H9 (cell line): ENCODE results near the gene MON2. TPM values are rescaled to one million over a fixed set of nuclear protein-coding genes. Genes with fewer than 3 reads are reported as not detected.

Experiments used
- DNase-seq: peaks from one replicate; pipeline ENCODE4 v3.0.0-alpha.2; 2017
- H2AFZ ChIP-seq: one replicate; pipeline ENCODE4 v1.6.1; 2013; ENCODE audit warnings: mild to moderate bottlenecking, low read length, control low read depth, moderate library complexity
- H2AK5ac ChIP-seq: 2 replicates; pipeline ENCODE4 v1.6.1; 2013; ENCODE audit warnings: low read length, control low read depth, mixed read lengths; ENCODE audit not compliant: insufficient read length
- H2BK120ac ChIP-seq: one replicate; pipeline ENCODE4 v1.6.1; 2013; ENCODE audit warnings: low read depth, mild to moderate bottlenecking, low read length, control low read depth, inconsistent platforms; ENCODE audit not compliant: poor library complexity, severe bottlenecking
- H2BK12ac ChIP-seq: 2 replicates; pipeline ENCODE4 v1.6.1; 2013; ENCODE audit warnings: low read length, control low read depth, mixed read lengths, low read depth; ENCODE audit not compliant: insufficient read length
- H2BK15ac ChIP-seq: 2 replicates; pipeline ENCODE4 v1.6.1; 2013; ENCODE audit warnings: low read depth, low read length, control low read depth
- H2BK20ac ChIP-seq: one replicate; pipeline ENCODE4 v1.6.1; 2013; ENCODE audit warnings: low read depth, mild to moderate bottlenecking, low read length, control low read depth, inconsistent platforms; ENCODE audit not compliant: poor library complexity, severe bottlenecking
- H2BK5ac ChIP-seq: 2 replicates; pipeline ENCODE4 v1.6.1; 2013; ENCODE audit warnings: low read length, control low read depth, mixed read lengths; ENCODE audit not compliant: insufficient read length
- H3K14ac ChIP-seq: 2 replicates; pipeline ENCODE4 v1.6.1; 2013; ENCODE audit warnings: low read length, control low read depth; ENCODE audit not compliant: insufficient read depth
- H3K18ac ChIP-seq: 2 replicates; pipeline ENCODE4 v1.6.1; 2013; ENCODE audit warnings: low read depth, mild to moderate bottlenecking, mixed read lengths, low read length, control low read depth; ENCODE audit not compliant: insufficient read length
- H3K23ac ChIP-seq: 2 replicates; pipeline ENCODE4 v1.6.1; 2013; ENCODE audit warnings: low read length, control low read depth, mixed read lengths, low read depth; ENCODE audit not compliant: insufficient read length
- H3K23me2 ChIP-seq: 2 replicates; pipeline ENCODE4 v1.6.1; 2013; ENCODE audit warnings: low read depth, mild to moderate bottlenecking, mixed read lengths, low read length, control low read depth; ENCODE audit not compliant: insufficient read length, poor library complexity, severe bottlenecking
- H3K27ac ChIP-seq: 2 replicates; pipeline ENCODE4 v1.5.1; 2013; ENCODE audit warnings: low read length, control low read depth, mixed read lengths, low read depth; ENCODE audit not compliant: insufficient read length
- H3K27me3 ChIP-seq: 2 replicates; pipeline ENCODE4 v1.6.1; 2013; ENCODE audit warnings: low read length, control low read depth, inconsistent platforms; ENCODE audit not compliant: insufficient read depth
- H3K4ac ChIP-seq: 2 replicates; pipeline ENCODE4 v1.6.1; 2013; ENCODE audit warnings: low read depth, mild to moderate bottlenecking, control low read depth, inconsistent platforms, low read length, moderate library complexity
- H3K4me1 ChIP-seq: 2 replicates; pipeline ENCODE4 v1.6.1; 2013; ENCODE audit warnings: low read length, control low read depth, inconsistent platforms; ENCODE audit not compliant: insufficient read depth
- H3K4me2 ChIP-seq: 2 replicates; pipeline ENCODE4 v1.6.1; 2013; ENCODE audit warnings: low read length, control low read depth, mixed read lengths; ENCODE audit not compliant: insufficient read length, insufficient read depth
- H3K56ac ChIP-seq: 2 replicates; pipeline ENCODE4 v1.6.1; 2013; ENCODE audit warnings: low read depth, mild to moderate bottlenecking, mixed read lengths, low read length, control low read depth; ENCODE audit not compliant: insufficient read length
- H3K79me1 ChIP-seq: 2 replicates; pipeline ENCODE4 v1.6.1; 2013; ENCODE audit warnings: low read depth, mild to moderate bottlenecking, moderate library complexity, low read length, control low read depth, inconsistent platforms; ENCODE audit not compliant: insufficient read depth, poor library complexity, severe bottlenecking
- H3K79me2 ChIP-seq: 2 replicates; pipeline ENCODE4 v1.6.1; 2013; ENCODE audit warnings: low read length, control low read depth, inconsistent platforms; ENCODE audit not compliant: insufficient read depth
- H3K9ac ChIP-seq: 2 replicates; pipeline ENCODE4 v1.6.1; 2013; ENCODE audit warnings: low read length, control low read depth, mixed read lengths; ENCODE audit not compliant: insufficient read length; ENCODE audit errors: extremely low read depth
- H3K9me3 ChIP-seq: one replicate; pipeline ENCODE4 v1.6.1; 2013; ENCODE audit warnings: low read depth, low read length, inconsistent platforms; ENCODE audit not compliant: control insufficient read depth
- H3T11ph ChIP-seq: one replicate; pipeline ENCODE4 v1.6.1; 2013; ENCODE audit warnings: mild to moderate bottlenecking, low read length, control low read depth, inconsistent platforms
- H4K20me1 ChIP-seq: one replicate; pipeline ENCODE4 v1.6.1; 2013; ENCODE audit not compliant: control insufficient read depth, insufficient read length, insufficient read depth
- H4K5ac ChIP-seq: 2 replicates; pipeline ENCODE4 v1.6.1; 2013; ENCODE audit warnings: low read depth, mild to moderate bottlenecking, mixed read lengths, low read length, control low read depth; ENCODE audit not compliant: insufficient read length
- H4K8ac ChIP-seq: replicated peaks from 2 replicates; pipeline ENCODE4 v1.6.1; 2013; ENCODE audit warnings: low read length, control low read depth, mixed read lengths, low read depth; ENCODE audit not compliant: insufficient read length
- H4K91ac ChIP-seq: 2 replicates; pipeline ENCODE4 v1.6.1; 2013; ENCODE audit warnings: low read depth, mild to moderate bottlenecking, moderate library complexity, mixed read lengths, low read length, control low read depth; ENCODE audit not compliant: insufficient read length
- H3K27ac Mint-ChIP-seq, 3 experiments: 2 replicates in 2 of 3; 3 replicates in 1 of 3; pipeline ENCODE4 v1.8.0; 2020 to 2021; ENCODE audit warnings: mixed read lengths in 3 of 3, mild to moderate bottlenecking in 1 of 3, moderate library complexity in 1 of 3
- H3K27me3 Mint-ChIP-seq: 2 replicates; pipeline ENCODE4 v1.8.0; 2021; ENCODE audit warnings: low read depth, mild to moderate bottlenecking, moderate library complexity, mixed read lengths
- H3K36me3 Mint-ChIP-seq, 3 experiments: 2 replicates in 2 of 3; 3 replicates in 1 of 3; pipeline ENCODE4 v1.8.0; 2020 to 2021; ENCODE audit warnings: low read depth in 3 of 3, mixed read lengths in 3 of 3; ENCODE audit not compliant: insufficient read depth in 1 of 3
- H3K4me1 Mint-ChIP-seq, 2 experiments: 2 replicates each; pipeline ENCODE4 v1.8.0; 2020; ENCODE audit warnings: mixed read lengths in 2 of 2
- H3K4me3 Mint-ChIP-seq, 2 experiments: 2 replicates in 1 of 2; 3 replicates in 1 of 2; pipeline ENCODE4 v1.8.0; 2020 to 2021; ENCODE audit warnings: mild to moderate bottlenecking in 2 of 2, mixed read lengths in 2 of 2, moderate library complexity in 1 of 2
- H3K9me3 Mint-ChIP-seq, 2 experiments: 2 replicates in 1 of 2; 3 replicates in 1 of 2; pipeline ENCODE4 v1.8.0; 2020; ENCODE audit warnings: mild to moderate bottlenecking in 2 of 2, mixed read lengths in 2 of 2, moderate library complexity in 1 of 2
- CTCF ChIP-seq: fragments of 200-600 bp; sonication (generic); conservative IDR thresholded peaks from 3 replicates; pipeline ENCODE4 v1.8.0; 2021; ENCODE audit warnings: antibody characterized with exemption, mild to moderate bottlenecking
- WGBS: extraction: QIAGEN DNeasy Blood & Tissue Kit; methylation state at CpG from one replicate; pipeline ENCODE4 v1.1.7; 2013; ENCODE audit warnings: missing lambda C conversion rate, low lambda C conversion rate, mixed read lengths; ENCODE audit not compliant: insufficient read length; ENCODE audit errors: extremely low coverage; 5-methylcytosine and 5-hydroxymethylcytosine counted together
- total RNA-seq: library from RNA; stranded (reverse); gene quantifications from 2 replicates; pipeline ENCODE4 v1.2.1, GENCODE V29; 2021

The MON2 gene
- total RNA-seq, 1 experiment from 2014 or later = 21.9 TPM

- H3K79me1 ChIP-seq = no peaks in the 10 kb centered on the region
- peaks cover 15% of the 10 kb centered on the region for H3K23me2 ChIP-seq
- H4K20me1 ChIP-seq = no peaks in the 10 kb centered on the region
- no peak overlapping the region for H3K56ac ChIP-seq
- Mint-ChIP-seq H3K9me3 (no peaks in the 10 kb centered on the region), H3K4me3 (peak overlapping the region; percentile 73 to 90), H3K27me3 (no peaks in the 10 kb centered on the region), H3K27ac (peak overlapping the region; percentile 6 to 94 (median 15); a peak in 5 of 7 replicates), H3K4me1 (peaks cover 44 to 48% of the 10 kb centered on the region in 2 experiments), H3K36me3 (peaks cover 0 to 8% (median 0%) of the 10 kb centered on the region in 3 experiments; a peak in 3 of 7 replicates)
- H2AK5ac ChIP-seq = no peak overlapping the region
- no peak overlapping the region for H2BK15ac ChIP-seq
- H3K18ac ChIP-seq = no peak overlapping the region
- no peak overlapping the region for H4K5ac ChIP-seq
- no peaks in the 10 kb centered on the region for H3K27me3 ChIP-seq
- H3K23ac ChIP-seq = no peak overlapping the region
- H3K4me2 ChIP-seq = peak overlapping the region; percentile 92
- no peaks in the 10 kb centered on the region for H3K9me3 ChIP-seq
- H3K79me2 ChIP-seq = peaks cover 17% of the 10 kb centered on the region; the same call in 1 of the 2 replicates
- H2BK12ac ChIP-seq = no peak overlapping the region
- H4K91ac ChIP-seq = peak overlapping the region; percentile 29
- no peak for DNase-seq
- WGBS = no CpG with 5 or more reads among the region's 14 CpGs
- H2AFZ ChIP-seq = no peak overlapping the region
- H4K8ac ChIP-seq = no peak overlapping the region
- peak overlapping the region; percentile 81 for H3K27ac ChIP-seq
- no peak for TF ChIP-seq CTCF
- no peak overlapping the region for H2BK5ac ChIP-seq
- peak overlapping the region; percentile 98 for H3K14ac ChIP-seq
- H3K9ac ChIP-seq = peak overlapping the region; percentile 98
- H2BK120ac ChIP-seq = no peak overlapping the region
- H3K4ac ChIP-seq = no peak overlapping the region
- no peak overlapping the region for H3T11ph ChIP-seq
- no peaks in the 10 kb centered on the region for H3K4me1 ChIP-seq
- H2BK20ac ChIP-seq = no peak overlapping the region
Measured at GRCh38 chr12:62603811-62604098, 137.1 kb downstream of the MON2 start.
